ENCODE results near the gene SHLD1.
A peak's percentile ranks its signal among the peaks of the same experiment; 100 is the strongest.
"Not testable (repeated sequence)": the region's sequence is repeated elsewhere in the genome, so short reads cannot be mapped to it uniquely, and the experiment has no call there.

SHLD1 gene

DNA sequence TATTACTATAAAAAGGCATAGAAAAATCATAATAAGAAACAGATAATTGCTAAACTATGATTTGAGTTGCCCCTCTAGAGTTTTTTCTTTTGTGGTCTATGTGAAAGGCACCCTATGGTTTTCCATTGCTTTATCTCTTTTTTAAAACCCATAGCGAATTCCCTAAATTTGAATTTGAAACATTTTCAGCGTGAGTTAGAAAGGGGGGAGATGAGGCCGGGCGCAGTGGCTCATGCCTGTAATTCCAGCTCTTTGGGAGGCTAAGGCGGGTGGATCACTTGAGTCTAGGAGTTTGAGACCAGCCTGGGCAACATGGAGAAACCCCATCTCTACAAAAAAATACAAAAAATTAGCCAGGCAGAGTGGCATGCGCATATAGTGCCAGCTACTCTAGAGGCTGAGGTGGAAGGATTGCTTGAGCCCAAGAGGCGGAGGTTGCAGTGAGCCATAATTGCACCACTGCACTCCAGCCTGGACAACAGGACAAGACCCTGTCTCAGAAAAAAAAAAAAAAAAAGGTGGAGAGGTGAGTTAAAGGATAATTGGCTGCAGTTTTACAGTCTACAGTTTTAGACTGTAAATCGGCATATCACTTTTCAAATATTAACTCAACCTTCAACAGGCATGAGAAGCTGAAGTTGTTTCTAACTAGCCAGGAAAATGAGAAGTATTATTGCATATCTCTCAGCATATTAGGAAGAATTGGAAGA lies 46.3 kb downstream of the SHLD1 start:
- DNase-seq (ENCODE audit: low spot score) = no peak
- TF ChIP-seq, protein P1, sequence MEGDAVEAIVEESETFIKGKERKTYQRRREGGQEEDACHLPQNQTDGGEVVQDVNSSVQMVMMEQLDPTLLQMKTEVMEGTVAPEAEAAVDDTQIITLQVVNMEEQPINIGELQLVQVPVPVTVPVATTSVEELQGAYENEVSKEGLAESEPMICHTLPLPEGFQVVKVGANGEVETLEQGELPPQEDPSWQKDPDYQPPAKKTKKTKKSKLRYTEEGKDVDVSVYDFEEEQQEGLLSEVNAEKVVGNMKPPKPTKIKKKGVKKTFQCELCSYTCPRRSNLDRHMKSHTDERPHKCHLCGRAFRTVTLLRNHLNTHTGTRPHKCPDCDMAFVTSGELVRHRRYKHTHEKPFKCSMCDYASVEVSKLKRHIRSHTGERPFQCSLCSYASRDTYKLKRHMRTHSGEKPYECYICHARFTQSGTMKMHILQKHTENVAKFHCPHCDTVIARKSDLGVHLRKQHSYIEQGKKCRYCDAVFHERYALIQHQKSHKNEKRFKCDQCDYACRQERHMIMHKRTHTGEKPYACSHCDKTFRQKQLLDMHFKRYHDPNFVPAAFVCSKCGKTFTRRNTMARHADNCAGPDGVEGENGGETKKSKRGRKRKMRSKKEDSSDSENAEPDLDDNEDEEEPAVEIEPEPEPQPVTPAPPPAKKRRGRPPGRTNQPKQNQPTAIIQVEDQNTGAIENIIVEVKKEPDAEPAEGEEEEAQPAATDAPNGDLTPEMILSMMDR (IDR thresholded peaks at IDR 0.05; ENCODE audit: extremely low read depth, missing control alignments) = no peak

GRCh38 chr20:5797165-5797564 lies 47.0 kb downstream of the SHLD1 start:
- TF ChIP-seq, protein P1 (IDR thresholded peaks at IDR 0.05; ENCODE audit: extremely low read depth, missing control alignments) = no peak
- no peak for DNase-seq (ENCODE audit: low spot score)

GRCh38 chr20:5797843-5798462 lies 47.8 kb downstream of the SHLD1 start:
- DNase-seq (ENCODE audit: low spot score) = peak; percentile 67
- TF ChIP-seq, protein P1 (IDR thresholded peaks at IDR 0.05; ENCODE audit: extremely low read depth, missing control alignments) = no peak

DNA sequence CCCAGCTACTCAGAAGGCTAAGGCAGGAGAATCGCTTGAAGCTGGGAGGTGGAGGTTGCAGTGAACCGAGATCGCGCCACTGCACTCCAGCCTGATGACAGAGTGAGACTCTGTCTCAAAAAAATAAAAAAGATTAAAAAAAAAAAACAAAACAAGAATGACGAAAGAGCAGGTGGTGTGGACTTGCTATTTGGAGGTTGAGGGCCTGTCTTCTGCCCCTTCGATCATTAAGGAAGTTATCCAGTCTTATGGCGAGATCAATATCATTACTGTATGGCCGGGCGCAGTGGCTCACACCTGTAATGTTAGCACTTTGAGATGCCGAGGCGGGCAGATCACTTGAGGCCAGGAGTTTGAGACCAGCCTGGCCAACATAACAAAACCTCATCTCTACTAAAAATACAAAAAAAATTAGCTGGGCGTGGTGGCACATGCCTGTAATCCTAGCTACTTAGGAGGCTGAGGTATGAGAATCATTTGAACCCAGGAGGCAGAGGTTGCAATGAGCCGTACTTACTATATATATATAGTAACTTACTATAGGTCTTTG lies 53.6 kb downstream of the SHLD1 start:
- not testable (repeated sequence) for DNase-seq (ENCODE audit: low spot score)

GRCh38 chr20:5806457-5807263 lies 56.5 kb downstream of the SHLD1 start:
- DNase-seq (ENCODE audit: low spot score) = no peak
- TF ChIP-seq, protein P1 (IDR thresholded peaks at IDR 0.05; ENCODE audit: extremely low read depth, missing control alignments) = no peak

DNA sequence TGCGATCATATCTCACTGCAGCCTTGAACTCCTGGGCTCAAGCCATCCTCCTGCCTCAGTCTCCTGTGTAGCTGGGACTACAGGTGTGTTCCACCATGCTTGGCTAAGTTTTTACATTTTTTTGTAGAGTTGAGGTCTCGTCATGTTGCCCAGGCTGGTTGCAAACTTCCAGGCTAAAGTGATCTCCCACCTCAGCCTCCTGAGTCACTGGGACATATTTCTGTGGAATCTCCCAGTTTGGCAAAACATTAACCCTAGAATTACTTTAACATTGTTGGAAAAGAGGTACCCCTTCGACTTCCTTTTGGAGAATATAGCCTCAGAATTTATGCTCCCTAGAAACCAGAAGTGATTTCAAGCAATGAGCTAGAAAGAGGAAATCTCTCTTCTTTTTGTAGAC lies 57.2 kb downstream of the SHLD1 start:
- no peak for DNase-seq (ENCODE audit: low spot score)
- TF ChIP-seq, protein P1 (IDR thresholded peaks at IDR 0.05; ENCODE audit: extremely low read depth, missing control alignments) = no peak

GRCh38 chr20:5808901-5809300 lies 58.7 kb downstream of the SHLD1 start:
- DNase-seq (ENCODE audit: low spot score) = no peak
- TF ChIP-seq, protein P1 (IDR thresholded peaks at IDR 0.05; ENCODE audit: extremely low read depth, missing control alignments) = no peak

Measured in GM20000 (cell line).